Measurements from ENCODE around the gene TNFAIP6.

The TNFAIP6 gene

GRCh38 chr2:151359768-151360461 lies 2.5 kb downstream of the TNFAIP6 start:
- no peak for FAIRE-seq
- DNase-seq (ENCODE audit: insufficient read length, low spot score): no peak

DNA sequence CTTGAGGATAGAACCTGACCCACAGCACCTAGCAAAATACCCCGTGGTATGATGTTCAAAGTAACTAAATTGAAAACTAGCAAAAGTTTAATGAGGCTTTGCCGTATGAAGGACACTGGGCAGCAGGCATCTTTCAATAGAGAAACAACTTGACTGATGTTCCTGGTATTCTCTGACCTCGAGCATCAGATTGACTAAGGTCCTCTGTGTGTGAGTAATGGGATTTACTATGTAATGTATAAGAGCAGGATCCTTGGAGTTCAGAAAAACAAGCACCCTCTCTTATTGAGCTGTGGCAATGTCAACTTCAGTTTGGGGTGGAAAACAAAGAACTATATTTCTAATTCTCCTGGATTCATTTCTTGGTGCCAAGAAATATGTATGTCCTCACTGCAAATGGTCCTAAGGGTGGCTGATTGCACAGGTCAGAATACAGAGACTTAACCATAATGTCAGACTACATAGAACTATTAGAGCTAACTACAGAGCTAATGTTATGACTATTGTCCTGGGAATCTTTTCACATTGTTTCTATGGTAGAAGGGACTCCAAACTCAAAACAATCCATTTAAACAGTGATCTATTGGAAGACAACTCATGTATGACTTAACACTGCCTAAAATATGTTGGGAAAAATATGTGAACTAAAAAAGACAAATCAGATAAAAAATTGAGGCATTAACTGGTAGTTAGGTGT lies 4.4 kb downstream of the TNFAIP6 start:
- DNase-seq (ENCODE audit: insufficient read length, low spot score) (no peak), FAIRE-seq (no peak)

DNA sequence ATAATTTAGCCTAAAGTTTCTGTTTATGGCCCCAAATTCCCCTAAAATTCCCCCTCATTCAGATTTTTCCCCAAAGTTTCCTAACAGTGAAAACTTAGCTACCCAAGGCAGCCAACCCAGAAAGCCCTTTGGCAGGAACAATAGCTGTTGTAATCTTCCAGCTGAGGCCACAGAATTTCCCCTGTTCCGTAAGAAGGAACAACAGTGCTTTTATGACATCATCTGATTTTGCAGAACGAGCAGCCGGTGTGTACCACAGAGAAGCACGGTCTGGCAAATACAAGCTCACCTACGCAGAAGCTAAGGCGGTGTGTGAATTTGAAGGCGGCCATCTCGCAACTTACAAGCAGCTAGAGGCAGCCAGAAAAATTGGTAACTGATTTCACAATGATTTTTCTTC lies 6.3 kb downstream of the TNFAIP6 start:
- peak; percentile 75 for FAIRE-seq
- DNase-seq (ENCODE audit: insufficient read length, low spot score): no peak

- no peak for DNase-seq (ENCODE audit: insufficient read length, low spot score)
- FAIRE-seq: no peak
Measured at GRCh38 chr2:151367571-151367970, 10.2 kb downstream of the TNFAIP6 start.

- DNase-seq (ENCODE audit: insufficient read length, low spot score): no peak
- peak; percentile 8 for FAIRE-seq
Measured at GRCh38 chr2:151374436-151374835, 17.0 kb downstream of the TNFAIP6 start.

GRCh38 chr2:151379169-151379568 lies 21.8 kb downstream of the TNFAIP6 start:
- FAIRE-seq (no peak), DNase-seq (ENCODE audit: insufficient read length, low spot score) (no peak)

- DNase-seq (ENCODE audit: insufficient read length, low spot score): no peak
- no peak for FAIRE-seq
Measured at GRCh38 chr2:151380580-151381235, 23.3 kb downstream of the TNFAIP6 start.

- DNase-seq (ENCODE audit: insufficient read length, low spot score) (no peak), FAIRE-seq (no peak)
Measured at GRCh38 chr2:151381266-151381665, 23.9 kb downstream of the TNFAIP6 start.

GRCh38 chr2:151388011-151388410 lies 30.6 kb downstream of the TNFAIP6 start:
- FAIRE-seq (no peak), DNase-seq (ENCODE audit: insufficient read length, low spot score) (no peak)

DNA sequence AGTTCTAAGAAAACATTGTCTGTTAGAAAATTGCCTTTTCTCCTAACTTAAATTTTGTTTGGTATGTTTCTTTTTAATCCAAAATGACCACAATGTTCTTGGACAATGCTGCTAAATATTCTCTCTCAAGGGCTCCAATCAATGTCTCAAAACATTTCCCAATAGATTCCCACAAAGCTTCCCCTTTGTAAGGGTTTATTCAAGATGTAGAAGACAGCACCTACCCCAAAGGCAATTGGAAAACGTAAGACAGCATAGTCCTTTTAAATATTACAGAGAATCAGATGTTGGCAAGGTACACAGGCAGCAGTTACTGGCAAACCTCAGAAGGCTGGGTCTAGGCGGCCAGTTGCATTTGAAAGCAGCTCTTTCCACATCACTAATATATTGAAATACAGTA lies 34.0 kb downstream of the TNFAIP6 start:
- FAIRE-seq (no peak), DNase-seq (ENCODE audit: insufficient read length, low spot score) (no peak)

DNA sequence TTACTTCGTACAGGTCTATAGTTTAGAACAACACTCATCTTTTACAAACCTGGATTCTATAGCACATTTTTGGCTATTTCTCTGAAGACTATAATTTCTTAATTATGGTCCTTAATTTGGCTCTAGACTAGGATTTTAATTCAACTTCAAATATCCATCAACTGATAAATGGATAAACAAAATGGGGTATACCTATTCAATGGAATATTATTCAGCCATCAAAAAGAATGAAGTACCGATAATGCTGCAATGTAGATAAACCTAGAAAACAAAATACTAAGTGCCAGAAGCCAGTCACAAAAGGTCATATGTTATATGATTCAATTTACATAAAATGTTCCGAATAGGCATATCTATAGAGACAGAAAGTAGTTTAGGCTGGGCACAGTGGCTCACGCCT lies 37.1 kb downstream of the TNFAIP6 start:
- FAIRE-seq (no peak), DNase-seq (ENCODE audit: insufficient read length, low spot score) (no peak)

- no peak for FAIRE-seq
Measured at GRCh38 chr2:151395509-151396374, 38.4 kb downstream of the TNFAIP6 start.

GRCh38 chr2:151399981-151400380 lies 42.6 kb downstream of the TNFAIP6 start:
- DNase-seq (ENCODE audit: insufficient read length, low spot score) (no peak), FAIRE-seq (no peak)

More at GRCh38 chr2:151395509-151396374, 38.4 kb downstream of the TNFAIP6 start:
- DNase-seq (ENCODE audit: insufficient read length, low spot score): no peak

DNA sequence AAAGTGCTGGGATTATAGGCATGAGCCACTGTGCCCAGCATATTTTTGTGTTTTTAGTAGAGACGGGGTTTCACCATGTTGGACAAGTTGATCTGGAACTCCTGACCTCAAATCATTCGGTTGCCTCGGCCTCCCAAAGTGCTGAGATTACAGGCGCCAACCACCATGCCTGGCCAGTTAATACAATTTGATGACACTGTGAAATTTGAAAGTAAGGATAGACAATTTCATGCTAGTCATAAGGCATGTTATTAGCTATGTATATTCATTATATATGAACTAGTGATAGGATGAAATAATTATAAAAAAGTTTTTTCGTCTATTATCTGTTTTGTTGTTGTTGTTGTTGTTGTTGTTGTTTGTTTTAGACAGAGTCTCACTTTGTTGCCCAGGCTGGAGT lies 43.8 kb downstream of the TNFAIP6 start:
- no peak for DNase-seq (ENCODE audit: insufficient read length, low spot score)
- FAIRE-seq: no peak

DNA sequence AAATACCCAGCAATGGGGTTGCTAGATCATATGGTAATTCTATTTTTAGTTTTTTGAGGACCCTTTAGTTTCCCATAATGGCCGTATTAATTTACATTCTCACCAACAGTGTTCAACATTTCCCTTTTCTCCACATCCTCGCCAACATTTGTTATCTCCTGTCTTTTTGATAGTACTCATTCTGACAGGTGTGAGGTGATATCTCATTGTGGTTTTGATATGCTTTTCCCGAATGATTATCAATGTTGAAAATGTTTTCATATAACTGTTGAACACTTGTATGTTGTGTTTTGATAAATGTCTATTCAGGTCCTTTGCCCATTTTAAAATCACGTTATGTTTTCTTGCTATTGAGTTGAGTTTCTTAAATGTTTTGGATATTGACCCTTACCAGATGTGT lies 46.5 kb downstream of the TNFAIP6 start:
- FAIRE-seq (no peak), DNase-seq (ENCODE audit: insufficient read length, low spot score) (no peak)

- FAIRE-seq (no peak), DNase-seq (ENCODE audit: insufficient read length, low spot score) (no peak)
Measured at GRCh38 chr2:151405376-151405775, 48.0 kb downstream of the TNFAIP6 start.

DNA sequence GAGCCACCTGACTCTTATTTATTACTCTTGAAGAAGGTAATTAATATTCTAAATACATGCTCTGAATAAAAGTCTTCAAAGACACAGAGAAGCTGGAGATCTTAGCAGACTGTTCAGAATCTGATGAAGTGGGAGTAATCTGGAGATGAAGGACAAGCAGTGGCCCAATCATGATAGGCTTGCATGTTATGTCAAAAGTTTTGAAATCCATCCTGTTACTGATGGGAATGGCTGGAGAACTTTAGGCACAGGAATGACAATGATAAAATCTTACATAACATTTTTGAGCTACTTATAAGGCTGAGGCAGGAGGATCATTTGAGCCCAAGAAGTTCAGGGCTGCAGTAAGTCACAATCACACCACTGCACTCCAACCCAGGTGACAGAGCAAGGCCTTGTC lies 49.9 kb downstream of the TNFAIP6 start:
- FAIRE-seq (no peak), DNase-seq (ENCODE audit: insufficient read length, low spot score) (no peak)

DNA sequence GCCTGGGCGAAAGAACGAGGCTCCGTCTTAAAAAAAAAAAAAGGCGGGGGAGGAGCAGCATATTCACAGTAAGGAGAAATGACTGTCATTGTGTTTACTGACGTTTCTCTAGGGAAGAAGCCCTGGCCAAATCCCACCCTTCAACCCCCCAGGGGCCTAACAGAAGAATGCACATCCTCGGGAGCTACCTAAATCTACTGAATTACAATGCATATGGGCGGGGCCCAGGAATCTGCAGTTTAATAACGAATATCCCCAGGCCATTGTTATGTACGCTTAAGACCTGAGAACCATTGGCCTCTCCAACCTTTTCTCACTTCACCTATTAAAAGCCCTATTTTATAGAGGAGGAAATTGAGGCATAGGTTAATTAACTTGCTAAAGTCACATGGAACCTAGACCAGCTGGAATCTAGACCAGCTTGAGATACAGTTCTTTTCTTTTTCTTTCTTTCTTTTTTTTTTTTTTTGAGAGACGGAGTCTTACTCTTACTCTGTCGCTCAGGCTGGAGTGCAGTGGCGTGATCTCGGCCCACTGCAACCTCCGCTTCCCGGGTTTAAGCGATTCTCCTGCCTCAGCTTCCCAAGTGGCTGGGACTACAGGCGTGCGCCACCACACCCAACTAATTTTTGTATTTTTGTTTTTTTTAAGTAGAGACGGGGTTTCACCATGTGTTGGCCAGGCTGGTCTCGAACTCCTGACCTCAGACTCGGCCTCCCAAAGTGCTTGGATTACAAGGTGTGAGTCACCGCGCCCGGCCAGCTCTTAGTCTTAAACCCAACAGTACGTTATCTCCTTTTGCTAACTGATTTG lies 51.6 kb downstream of the TNFAIP6 start:
- no peak for DNase-seq (ENCODE audit: insufficient read length, low spot score)
- no peak for FAIRE-seq

DNA sequence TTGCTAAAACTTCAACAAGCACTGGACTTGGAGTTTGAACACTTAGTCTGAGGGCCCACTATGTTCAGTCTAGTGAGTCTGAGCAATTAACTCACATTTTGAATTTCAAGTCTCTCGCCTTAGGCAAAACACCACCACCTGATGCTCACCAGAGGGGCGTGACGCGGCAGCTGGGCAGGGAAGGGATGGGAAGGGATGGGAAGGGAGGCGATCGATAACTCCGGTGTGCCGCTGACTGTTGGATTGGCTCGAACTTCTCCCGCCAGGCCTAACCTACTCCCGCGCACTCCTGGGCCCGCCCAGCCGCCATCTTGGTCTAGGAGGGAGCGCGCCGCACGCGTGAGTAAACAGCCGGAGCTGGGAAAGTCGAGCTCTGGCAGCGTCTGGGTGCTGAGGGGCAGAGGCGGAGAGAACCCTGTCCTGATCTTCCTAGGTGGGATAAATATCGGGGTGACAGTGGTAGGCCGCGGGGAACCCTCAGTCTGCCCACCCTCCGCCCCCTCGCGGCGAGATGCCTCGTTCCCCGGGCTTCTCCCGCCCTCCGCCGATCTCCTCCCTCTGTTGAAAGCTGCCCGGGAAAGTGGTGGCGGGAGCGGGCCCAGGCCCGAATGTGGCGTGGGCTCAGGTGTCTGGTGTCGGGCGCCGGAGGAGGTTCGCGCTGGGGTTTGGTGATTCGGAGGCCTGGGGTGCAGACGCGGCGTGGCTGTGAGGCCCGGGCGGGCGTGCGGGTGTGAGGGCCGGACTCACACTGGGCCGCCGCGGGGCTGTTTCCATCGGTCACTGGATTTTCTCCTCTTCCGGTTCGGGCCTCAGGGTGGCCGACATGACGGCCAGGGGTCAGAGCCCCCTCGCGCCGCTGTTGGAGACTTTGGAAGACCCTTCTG lies 52.5 kb downstream of the TNFAIP6 start, which contains the start of gene RIF1:
Gene RIF1 (plus strand): TSS at position 302 of the 884 bp plus-strand sequence. CDS start 522 bp downstream, at position 824.
- peak; percentile 74 for FAIRE-seq
- peak; percentile 75 for DNase-seq (ENCODE audit: insufficient read length, low spot score)

Data from GM19239 (cell line).